OCI-LY1 (cell line): ENCODE measurements around the gene OSBPL1A.

Experiments used
- CTCF ChIP-seq: fragments of 200-600 bp; sonication (generic), shearing (Covaris generic); IDR thresholded peaks from 2 replicates; pipeline ENCODE4 v1.5.1; 2017; ENCODE audit warnings: mild to moderate bottlenecking, antibody characterized with exemption, low read length, moderate library complexity, mixed read lengths
- EZH2 ChIP-seq: fragments of 200-600 bp; sonication (generic), shearing (Covaris generic); IDR thresholded peaks from 2 replicates; pipeline ENCODE4 v1.8.0; 2017; ENCODE audit warnings: borderline replicate concordance, mixed run types, mild to moderate bottlenecking, antibody characterized with exemption, low read length, moderate library complexity, mixed read lengths

- no peak for TF ChIP-seq CTCF
- no peak for TF ChIP-seq EZH2
Measured at GRCh38 chr18:24243677-24244076, 153.9 kb downstream of the OSBPL1A start.
